ENCODE measurements around the gene PRKAR1B. TPM values are rescaled to one million over a fixed set of nuclear protein-coding genes. Genes with fewer than 3 reads are reported as not detected.

PRKAR1B gene
- total RNA-seq, 2 experiments from 2014 or later = 22.5 to 41.6 TPM

- POLR2A ChIA-PET = no interaction called here
- Histone ChIP-seq H3K4me1 (ENCODE audit: insufficient read depth, low read length, poor library complexity, severe bottlenecking) (no peaks in the 10 kb centered on the region), H3K9me2 (ENCODE audit: insufficient read depth, low read length) (no peaks in the 10 kb centered on the region), H3K9me3 (ENCODE audit: low read length) (no peaks in the 10 kb centered on the region), H3K79me2 (ENCODE audit: insufficient read depth, low read depth, low read length) (no peaks in the 10 kb centered on the region), H3K4me2 (ENCODE audit: low read length) (no peak overlapping the region), H2AFZ (ENCODE audit: low read length) (no peak overlapping the region), H4K20me1 (ENCODE audit: insufficient read depth, low read length) (no peaks in the 10 kb centered on the region; the same call in 1 of the 2 replicates), H3K4me3 (ENCODE audit: low read depth, low read length, poor library complexity, severe bottlenecking) (no peak overlapping the region), H3K27ac (ENCODE audit: low read depth, low read length, poor library complexity, severe bottlenecking) (no peak overlapping the region), H3K36me3 (ENCODE audit: insufficient read depth, low read length) (no peaks in the 10 kb centered on the region)
- CTCF ChIA-PET (ENCODE audit: unreplicated experiment) = no interaction called here
- DNase-seq (ENCODE audit: low spot score) = no peak
- no TSS peak for BruUV-seq (replicated peaks)
- TF ChIP-seq EZH2phosphoT487 (IDR thresholded peaks at IDR 0.05; ENCODE audit: borderline replicate concordance, low read depth, low read length) (no peak), CTCF (conservative IDR thresholded peaks at IDR 0.05; ENCODE audit: low read length) (no peak)
- intact Hi-C loops (cut with micrococcal nuclease; ENCODE audit: unreplicated experiment) = no loop called here
Observed at GRCh38 chr7:521221-522070, 205.6 kb downstream of the PRKAR1B start.

DNA sequence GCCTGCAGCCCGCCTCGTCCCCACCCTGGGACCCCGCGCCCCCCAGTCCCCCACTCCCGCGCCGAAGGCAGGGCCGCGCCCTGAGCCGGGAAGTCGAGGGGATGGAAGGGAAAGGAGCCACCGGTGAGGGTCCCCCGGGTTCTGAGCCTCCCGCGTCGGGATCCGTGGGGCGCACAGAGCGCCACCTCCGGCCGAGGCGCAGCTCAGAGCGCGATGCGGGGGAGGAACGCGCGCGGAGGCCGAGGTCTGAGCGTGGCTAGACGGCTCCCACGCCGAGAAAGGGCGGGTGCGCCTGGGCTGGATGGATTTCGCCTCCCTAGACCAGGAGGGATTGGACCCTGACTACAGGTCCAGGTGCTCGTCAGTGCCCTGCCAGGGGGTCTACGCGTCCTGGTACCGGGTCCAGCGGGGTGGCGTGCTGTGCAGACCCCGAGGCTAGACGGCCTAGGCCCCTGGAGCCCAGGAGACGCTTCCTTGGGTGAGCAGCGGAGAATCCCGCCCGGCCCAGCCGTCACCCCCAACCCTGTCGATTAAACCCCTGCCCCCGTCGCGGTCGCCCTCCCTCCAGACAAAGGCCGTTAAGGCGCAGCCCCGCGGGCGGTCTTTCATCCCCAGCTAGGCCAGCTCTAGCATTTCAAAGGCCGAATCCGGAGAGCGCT lies 206.4 kb downstream of the PRKAR1B start:
- POLR2A ChIA-PET = no interaction called here
- no peak overlapping the region for H3K4me2 ChIP-seq (ENCODE audit: low read length)

More for the DNA sequence above, 206.4 kb downstream of the PRKAR1B start:
- Histone ChIP-seq H3K79me2 (ENCODE audit: insufficient read depth, low read depth, low read length) (no peaks in the 10 kb centered on the region), H2AFZ (ENCODE audit: low read length) (no peak overlapping the region), H3K27ac (ENCODE audit: low read depth, low read length, poor library complexity, severe bottlenecking) (no peak overlapping the region), H3K9me2 (ENCODE audit: insufficient read depth, low read length) (no peaks in the 10 kb centered on the region), H3K4me1 (ENCODE audit: insufficient read depth, low read length, poor library complexity, severe bottlenecking) (no peaks in the 10 kb centered on the region), H3K4me3 (ENCODE audit: low read depth, low read length, poor library complexity, severe bottlenecking) (no peak overlapping the region), H3K36me3 (ENCODE audit: insufficient read depth, low read length) (no peaks in the 10 kb centered on the region), H3K9me3 (ENCODE audit: low read length) (no peaks in the 10 kb centered on the region), H4K20me1 (ENCODE audit: insufficient read depth, low read length) (no peaks in the 10 kb centered on the region; the same call in 1 of the 2 replicates)
- TF ChIP-seq CTCF (conservative IDR thresholded peaks at IDR 0.05; ENCODE audit: low read length) (no peak), EZH2phosphoT487 (IDR thresholded peaks at IDR 0.05; ENCODE audit: borderline replicate concordance, low read depth, low read length) (no peak)
- intact Hi-C loops (cut with micrococcal nuclease; ENCODE audit: unreplicated experiment) = no loop called here
- BruUV-seq (replicated peaks) = no TSS peak
- no peak for DNase-seq (ENCODE audit: low spot score)
- CTCF ChIA-PET (ENCODE audit: unreplicated experiment) = no interaction called here
